Heart right ventricle (tissue), 16 donors: Measurements from ENCODE around the gene LARGE1. TPM values are rescaled to one million over a fixed set of nuclear protein-coding genes. Genes with fewer than 3 reads are reported as not detected.
A peak's percentile ranks its signal among the peaks of the same experiment; 100 is the strongest.

Source experiments
- ATAC-seq, 8 donors: fragments of 200-7000 bp; cut with Tn5 transposase; one replicate each; pipeline ENCODE4 v1.9.1; 2020; ENCODE audit warnings: mild to moderate bottlenecking in 8 of 8, moderate library complexity in 8 of 8, moderate number of reproducible peaks in 1 of 8
- DNase-seq, 2 donors: peaks; one replicate each; pipeline ENCODE4 v3.0.0-alpha.2; 2020
- H3K27ac ChIP-seq, 10 donors: fragments of 200-600 bp; sonication (generic) in 2 of 10; one replicate each; pipeline versions ENCODE4 v1.5.0 to v1.8.0; 2020 to 2022; ENCODE audit warnings: mild to moderate bottlenecking in 3 of 10
- H3K27me3 ChIP-seq, 7 donors: fragments of 200-600 bp; one replicate each; pipeline ENCODE4 v1.8.0; 2021 to 2022; ENCODE audit warnings: mild to moderate bottlenecking in 2 of 7
- H3K36me3 ChIP-seq, 9 donors: fragments of 200-600 bp; sonication (generic) in 1 of 9; one replicate each; pipeline versions ENCODE4 v1.5.0 to v1.8.0; 2020 to 2022; ENCODE audit warnings: mild to moderate bottlenecking in 2 of 9
- H3K4me1 ChIP-seq, 9 donors: fragments of 200-600 bp; sonication (generic) in 1 of 9; one replicate each; pipeline versions ENCODE4 v1.5.0 to v1.8.0; 2020 to 2022; ENCODE audit warnings: mild to moderate bottlenecking in 4 of 9
- H3K4me3 ChIP-seq, 10 donors: fragments of 200-600 bp; sonication (generic) in 2 of 10; one replicate each; pipeline versions ENCODE4 v1.5.0 to v1.8.0; 2020 to 2022; ENCODE audit warnings: mild to moderate bottlenecking in 7 of 10, moderate library complexity in 2 of 10
- H3K9me3 ChIP-seq, 11 donors: fragments of 200-600 bp in 10 of 11; sonication (generic) in 2 of 11; one replicate each; pipeline versions ENCODE4 v1.5.0 to v1.8.0; 2013 to 2022; ENCODE audit warnings: mild to moderate bottlenecking in 2 of 11, control low read depth in 1 of 11, moderate library complexity in 1 of 11
- CTCF ChIP-seq, 9 donors: fragments of 200-600 bp; sonication (generic) in 2 of 9; IDR thresholded peaks; one replicate each; pipeline versions ENCODE4 v1.5.0 to v1.8.0; 2021 to 2022; ENCODE audit warnings: antibody characterized with exemption in 9 of 9, mild to moderate bottlenecking in 5 of 9, moderate library complexity in 1 of 9
- WGBS, 2 donors: extraction: QIAGEN DNeasy Blood & Tissue Kit; methylation state at CpG; one replicate each; pipeline ENCODE4 v1.1.7; 2013; ENCODE audit warnings: inconsistent platforms in 1 of 2; 5-methylcytosine and 5-hydroxymethylcytosine counted together
- intact Hi-C, 10 donors: fragments of 100-400 bp; cut with DNase I; formaldehyde crosslinking; loops; one replicate each; pipeline versions ENCODE4 v1.11.1 to v1.14.2; 2022
- polyA plus RNA-seq, 2 donors: library from polyadenylated mRNA; stranded (reverse); fragments of 200-250 nt; gene quantifications; one replicate each; pipeline ENCODE4 v1.2.3, GENCODE V29; 2013
- total RNA-seq, 10 donors: library from RNA; stranded (reverse); fragmentation: NEBNext Ultra II Directional in 3 of 10; extraction: Animal tissue kit (Norgen Biotek cat#: 25700) in 3 of 10; gene quantifications; one replicate each; pipeline versions ENCODE4 v1.2.1 to v1.2.4, GENCODE V29; 2021 to 2023
- donor health status: Arrhythmogenic right ventricular cardiomyopathy.
- donor health status: ischemic (EF 13 %, LVEDD 7.1; RV severe dilation, severe dysfunction).
- donor health status: healthy with polysubstance abuse.
- donor health status: DM: no; HTN: yes; CAD: no.
- donor health status: DM: no; HTN: no; CAD: no.
- donor health status: ischemic (EF 25% LVEDD 6.9; RV normal size, moderate dysfunction).
- donor health status: ischemic (EF 25% LVEDD 5.7; RV mildly dilated, moderate dysfunction).
- donor health status: healthy.
- donor health status: DM: yes; HTN: yes; CAD: no.
- donor health status: Ischemic cardiomyopathy.
- donor health status: ischemic (EF 35%, LVEDD 5.7; RV mildly dilated, moderate dysfunction).
- donor health status: nonischemic (EF 11% LVEDD 7.7; RV severe dilation, severe dysfunction).
- donor health status: DM: yes; HTN: yes; CAD: no.
- donor health status: PGD.
- donor health status: ischemic (EF 29% LVEDD 5.4; RV normal size, mild dysfunction).
- donor health status: nonischemic (EF 23%, LVEDD 6.1; RV moderate dilation, normal function).

LARGE1 gene
- total and polyA plus RNA-seq, 12 donors: 33.7 to 184 (median 144) TPM

DNA sequence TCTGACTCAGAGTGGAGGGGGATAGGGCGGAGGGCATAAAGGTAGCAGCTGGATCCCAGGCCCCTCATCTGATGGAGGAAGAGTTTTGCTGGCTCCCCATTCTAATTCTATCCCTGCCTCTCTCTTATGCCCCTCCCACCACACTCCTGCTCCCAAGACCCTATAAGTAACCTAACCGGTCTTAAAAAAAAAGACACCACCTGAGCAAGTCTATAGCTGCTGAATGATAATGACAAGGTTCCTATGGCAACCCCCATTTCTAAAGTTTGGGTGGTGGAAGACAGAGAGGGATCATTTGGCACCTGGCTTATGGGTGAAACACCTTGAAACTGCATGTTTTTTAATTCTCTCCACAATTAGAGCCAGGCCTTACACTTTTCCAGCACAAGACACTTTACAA, 69.6 kb downstream of the LARGE1 start:
- no peak overlapping the region for H3K4me3 ChIP-seq
- H3K4me1 ChIP-seq: peaks cover 2 to 68% (median 50%) of the 10 kb centered on the region in 9 donors
- peaks cover 0 to 10% (median 0%) of the 10 kb centered on the region in 11 donors for H3K9me3 ChIP-seq
- no peak for DNase-seq
- intact Hi-C loops: loop anchor here in 3 of 10 donors (5.0 to 10.0 kb wide), 2 partner anchors 64 to 72 kb away; partner anchors contain the start of gene LARGE1 (in 2 of the 3)
- ATAC-seq: no peak
- H3K36me3 ChIP-seq: no peaks in the 10 kb centered on the region
- no peaks in the 10 kb centered on the region for H3K27me3 ChIP-seq
- H3K27ac ChIP-seq: peak overlapping the region in 1 of 10 donors; percentile 39
- no peak for TF ChIP-seq CTCF (IDR thresholded peaks at IDR 0.05)
- WGBS, 2 donors: 88 to 98% methylated on average over 2 of the region's 2 CpGs

GRCh38 chr22:33850193-33850592, 70.1 kb downstream of the LARGE1 start:
- intact Hi-C loops: loop anchor here in 3 of 10 donors (5.0 to 10.0 kb wide), 2 partner anchors 65 to 72 kb away; partner anchors contain the start of gene LARGE1 (in 2 of the 3)
- no peak for TF ChIP-seq CTCF (IDR thresholded peaks at IDR 0.05)
- no peak overlapping the region for H3K4me3 ChIP-seq

DNA sequence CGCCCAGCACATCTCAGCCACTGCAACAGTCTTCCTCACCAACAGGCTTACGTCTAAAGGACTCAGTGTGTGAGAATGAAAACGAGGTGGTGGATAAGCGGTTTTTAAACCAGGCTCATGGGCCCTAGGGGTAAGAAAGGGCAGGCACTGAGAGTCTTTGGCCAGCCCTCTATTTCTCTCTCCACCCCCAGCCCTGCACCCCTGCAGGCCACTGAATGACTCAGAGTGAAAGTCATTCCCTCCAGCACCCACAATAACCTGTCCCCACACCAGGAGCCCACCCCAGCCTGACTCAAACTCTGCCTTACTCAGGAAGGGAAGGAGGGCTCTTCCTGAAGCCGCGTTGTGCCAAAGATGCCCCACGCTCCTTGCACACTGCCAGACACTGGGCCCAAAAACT, 72.0 kb downstream of the LARGE1 start:
- no peaks in the 10 kb centered on the region for H3K27me3 ChIP-seq
- ATAC-seq (peak in 5 of 8 donors; percentile 16 to 46 (median 27)), DNase-seq (no peak)
- no peak overlapping the region for H3K27ac ChIP-seq
- no peak overlapping the region for H3K4me3 ChIP-seq
- intact Hi-C loops: no loop called here
- H3K9me3 ChIP-seq: peaks cover 0 to 10% (median 0%) of the 10 kb centered on the region in 11 donors
- no peaks in the 10 kb centered on the region for H3K36me3 ChIP-seq
- H3K4me1 ChIP-seq: peaks cover 2 to 61% (median 43%) of the 10 kb centered on the region in 9 donors
- TF ChIP-seq CTCF (IDR thresholded peaks at IDR 0.05): no peak
- 84 to 87% methylated on average over 7 of the region's 7 CpGs for WGBS, 2 donors

More at GRCh38 chr22:33850193-33850592, 70.1 kb downstream of the LARGE1 start:
- ATAC-seq (no peak), DNase-seq (no peak)
- 85 to 87% methylated on average over 5 of the region's 5 CpGs for WGBS, 2 donors
- Histone ChIP-seq H3K4me1 (peaks cover 2 to 68% (median 49%) of the 10 kb centered on the region in 9 donors), H3K36me3 (no peaks in the 10 kb centered on the region), H3K27me3 (no peaks in the 10 kb centered on the region), H3K27ac (no peak overlapping the region), H3K9me3 (peaks cover 0 to 10% (median 0%) of the 10 kb centered on the region in 11 donors)

- peaks cover 0 to 10% (median 0%) of the 10 kb centered on the region in 11 donors for H3K9me3 ChIP-seq
- no peak for TF ChIP-seq CTCF (IDR thresholded peaks at IDR 0.05)
- DNase-seq (no peak), ATAC-seq (peak in 3 of 8 donors; percentile 12 to 16 (median 14))
- no peaks in the 10 kb centered on the region for H3K36me3 ChIP-seq
- intact Hi-C loops: loop anchor here in 1 of 10 donors (5.0 kb wide), 1 partner anchor 78 kb away; the partner anchor contains the start of gene LARGE1
- H3K4me3 ChIP-seq: no peak overlapping the region
- H3K27ac ChIP-seq: peak overlapping the region in 2 of 10 donors; percentile 19 to 41
- H3K4me1 ChIP-seq: peaks cover 0 to 55% (median 28%) of the 10 kb centered on the region in 9 donors
- H3K27me3 ChIP-seq: no peaks in the 10 kb centered on the region
- WGBS, 2 donors: 41 to 42% methylated on average over 6 of the region's 6 CpGs
Observed at GRCh38 chr22:33844273-33844672, 76.0 kb downstream of the LARGE1 start.
